SK-N-SH treated with all-trans-retinoic acid at 6 μM for 48 hours (cell line): ENCODE measurements around the gene LDLRAD2.

Source experiments
- ATAC-seq: fragments of 200-7000 bp; cut with Tn5 transposase; 3 replicates; pipeline ENCODE4 v1.9.1; 2020; ENCODE audit warnings: mild to moderate bottlenecking, moderate library complexity
- ARNTL ChIP-seq: fragments of 450-650 bp; formaldehyde crosslinking; IDR thresholded peaks from 2 replicates; pipeline ENCODE4 v1.5.0; 2020; ENCODE audit warnings: low read depth, mild to moderate bottlenecking, moderate library complexity, borderline replicate concordance
- BACH2 ChIP-seq: fragments of 250-450 bp; sonication (Bioruptor Pico); IDR thresholded peaks from 2 replicates; pipeline ENCODE4 v1.9.0; 2021; ENCODE audit warnings: mild to moderate bottlenecking, borderline replicate concordance
- CREB5 ChIP-seq: fragments of 250-450 bp; sonication (Bioruptor Pico); IDR thresholded peaks from 2 replicates; pipeline ENCODE4 v1.5.1; 2020; ENCODE audit warnings: low read depth, mild to moderate bottlenecking, moderate library complexity
- CSDC2 ChIP-seq: fragments of 250-450 bp; sonication (Bioruptor Pico); IDR thresholded peaks from 2 replicates; pipeline ENCODE4 v1.5.0; 2020; ENCODE audit warnings: mild to moderate bottlenecking, moderate library complexity
- CSRNP3 ChIP-seq: fragments of 250-450 bp; sonication (Bioruptor Pico); IDR thresholded peaks from 2 replicates; pipeline ENCODE4 v1.5.1; 2021; ENCODE audit warnings: mild to moderate bottlenecking, moderate library complexity
- ESRRG ChIP-seq: fragments of 250-450 bp; sonication (Bioruptor Pico); IDR thresholded peaks from 2 replicates; pipeline ENCODE4 v1.6.1; 2021; ENCODE audit warnings: mild to moderate bottlenecking
- GLIS3 ChIP-seq: fragments of 250-450 bp; sonication (Bioruptor Pico); IDR thresholded peaks from 2 replicates; pipeline ENCODE4 v1.5.0; 2020; ENCODE audit warnings: mild to moderate bottlenecking, moderate library complexity
- ISL1 ChIP-seq: fragments of 250-450 bp; sonication (Bioruptor Pico); IDR thresholded peaks from 2 replicates; pipeline ENCODE4 v2.1.2; 2022; ENCODE audit warnings: mild to moderate bottlenecking, moderate library complexity
- OSR1 ChIP-seq: fragments of 250-450 bp; sonication (Bioruptor Pico); IDR thresholded peaks from 2 replicates; pipeline ENCODE4 v1.8.0; 2022; ENCODE audit warnings: moderate library complexity, mild to moderate bottlenecking, inconsistent platforms
- PATZ1 ChIP-seq: fragments of 250-450 bp; sonication (Bioruptor Pico); IDR thresholded peaks from 2 replicates; pipeline ENCODE4 v1.8.0; 2020; ENCODE audit warnings: mild to moderate bottlenecking, moderate library complexity, borderline replicate concordance
- POU6F1 ChIP-seq: fragments of 250-450 bp; sonication (Bioruptor Pico); IDR thresholded peaks from 2 replicates; pipeline ENCODE4 v1.8.0; 2021; ENCODE audit warnings: low read depth, mild to moderate bottlenecking, moderate library complexity, borderline replicate concordance
- PPARA ChIP-seq: fragments of 250-450 bp; sonication (Bioruptor Pico); IDR thresholded peaks from 2 replicates; pipeline ENCODE4 v1.5.0; 2020; ENCODE audit warnings: mild to moderate bottlenecking, borderline replicate concordance
- RARB ChIP-seq: fragments of 250-450 bp; sonication (Bioruptor Pico); IDR thresholded peaks from 2 replicates; pipeline ENCODE4 v1.8.0; 2021; ENCODE audit warnings: mild to moderate bottlenecking, moderate library complexity
- SNAI2 ChIP-seq: fragments of 250-450 bp; sonication (Bioruptor Pico); IDR thresholded peaks from 2 replicates; pipeline ENCODE4 v1.5.0; 2020; ENCODE audit warnings: mild to moderate bottlenecking, moderate library complexity
- TCF4 ChIP-seq: fragments of 250-450 bp; sonication (Bioruptor Pico); IDR thresholded peaks from 2 replicates; pipeline ENCODE4 v1.8.0; 2021; ENCODE audit warnings: mild to moderate bottlenecking, moderate library complexity, borderline replicate concordance
- TOX ChIP-seq: fragments of 250-450 bp; sonication (Bioruptor Pico); IDR thresholded peaks from 2 replicates; pipeline ENCODE4 v1.8.0; 2021; ENCODE audit warnings: mild to moderate bottlenecking, moderate library complexity, borderline replicate concordance
- TSHZ2 ChIP-seq: fragments of 250-450 bp; sonication (Bioruptor Pico); IDR thresholded peaks from 2 replicates; pipeline ENCODE4 v1.5.0; 2020; ENCODE audit warnings: mild to moderate bottlenecking, moderate library complexity
- ZC3H10 ChIP-seq: fragments of 250-450 bp; sonication (Bioruptor Pico); IDR thresholded peaks from 2 replicates; pipeline ENCODE4 v1.5.1; 2021; ENCODE audit warnings: mild to moderate bottlenecking, moderate library complexity
- ZFP3 ChIP-seq: fragments of 250-450 bp; sonication (Bioruptor Pico); IDR thresholded peaks from 2 replicates; pipeline ENCODE4 v1.5.0; 2020; ENCODE audit warnings: mild to moderate bottlenecking, moderate library complexity
- ZFP30 ChIP-seq: fragments of 450-650 bp; formaldehyde crosslinking; IDR thresholded peaks from 2 replicates; pipeline ENCODE4 v1.5.0; 2022; ENCODE audit warnings: mild to moderate bottlenecking, moderate library complexity
- ZNF565 ChIP-seq: fragments of 450-650 bp; formaldehyde crosslinking; conservative IDR thresholded peaks from 2 replicates; pipeline ENCODE4 v1.5.0; 2020; ENCODE audit warnings: low read depth, mild to moderate bottlenecking, moderate library complexity
- ZNF70 ChIP-seq: fragments of 450-650 bp; formaldehyde crosslinking; IDR thresholded peaks from 2 replicates; pipeline ENCODE4 v1.5.0; 2020; ENCODE audit warnings: mild to moderate bottlenecking, moderate library complexity
- ZNF8 ChIP-seq: fragments of 450-650 bp; formaldehyde crosslinking; IDR thresholded peaks from 2 replicates; pipeline ENCODE4 v1.5.0; 2020; ENCODE audit warnings: mild to moderate bottlenecking, moderate library complexity

The LDLRAD2 gene

GRCh38 chr1:21830792-21831453, 18.9 kb downstream of the LDLRAD2 start:
- no peak for ATAC-seq
- TF ChIP-seq ZNF70 (CRISPR knock-in tag) (no peak), BACH2 (CRISPR knock-in tag) (no peak), ZC3H10 (CRISPR knock-in tag) (no peak), PPARA (CRISPR knock-in tag) (no peak), CSRNP3 (no peak), CREB5 (CRISPR knock-in tag) (no peak), GLIS3 (CRISPR knock-in tag) (no peak), TOX (CRISPR knock-in tag) (no peak), POU6F1 (CRISPR knock-in tag) (no peak), ZFP30 (no peak), ZNF565 (CRISPR knock-in tag) (no peak), OSR1 (CRISPR knock-in tag) (no peak), ZNF8 (CRISPR knock-in tag) (no peak), RARB (no peak), ISL1 (CRISPR knock-in tag) (no peak), ESRRG (CRISPR knock-in tag) (no peak), ZFP3 (no peak), PATZ1 (no peak)

GRCh38 chr1:21831454-21831970, 19.4 kb downstream of the LDLRAD2 start:
- no peak for TF ChIP-seq BACH2 (CRISPR knock-in tag)
- no peak for TF ChIP-seq ESRRG (CRISPR knock-in tag)
- no peak for TF ChIP-seq ZFP30
- no peak for TF ChIP-seq GLIS3 (CRISPR knock-in tag)
- no peak for TF ChIP-seq TCF4 (CRISPR knock-in tag)
- TF ChIP-seq CSDC2 (CRISPR knock-in tag) = no peak
- no peak for TF ChIP-seq PPARA (CRISPR knock-in tag)
- no peak for TF ChIP-seq PATZ1
- TF ChIP-seq TOX (CRISPR knock-in tag) = no peak
- no peak for TF ChIP-seq ARNTL (CRISPR knock-in tag)
- TF ChIP-seq ZNF8 (CRISPR knock-in tag) = no peak
- no peak for TF ChIP-seq ISL1 (CRISPR knock-in tag)
- no peak for TF ChIP-seq POU6F1 (CRISPR knock-in tag)
- no peak for TF ChIP-seq OSR1 (CRISPR knock-in tag)
- no peak for TF ChIP-seq TSHZ2 (CRISPR knock-in tag)
- no peak for TF ChIP-seq ZNF565 (CRISPR knock-in tag)
- TF ChIP-seq CREB5 (CRISPR knock-in tag) = no peak
- TF ChIP-seq SNAI2 = no peak
- no peak for ATAC-seq
